GM12891 (cell line): ENCODE results near the gene DNAH10.

ENCODE experiments used
- PAX5 ChIP-seq: IDR thresholded peaks from 2 replicates; pipeline ENCODE4 v1.6.1; 2011; ENCODE audit warnings: low read length, moderate library complexity, mild to moderate bottlenecking; ENCODE audit not compliant: insufficient read depth, severe bottlenecking
- POLR2A ChIP-seq: IDR thresholded peaks from 2 replicates; pipeline ENCODE4 v1.6.1; 2011; ENCODE audit warnings: low read depth, low read length, control low read depth
- POLR2AphosphoS5 ChIP-seq: IDR thresholded peaks from 2 replicates; pipeline ENCODE4 v1.6.1; 2011; ENCODE audit warnings: low read depth, low read length, control low read depth
- POU2F2 ChIP-seq: IDR thresholded peaks from 2 replicates; pipeline ENCODE4 v1.6.1; 2011; ENCODE audit warnings: low read depth, mild to moderate bottlenecking, control low read depth, low read length, moderate library complexity
- SPI1 ChIP-seq: IDR thresholded peaks from 2 replicates; pipeline ENCODE4 v1.6.1; 2011; ENCODE audit warnings: low read depth, low read length, control low read depth
- TAF1 ChIP-seq: IDR thresholded peaks from 2 replicates; pipeline ENCODE4 v1.6.1; 2011; ENCODE audit warnings: low read depth, low read length, control low read depth

DNA sequence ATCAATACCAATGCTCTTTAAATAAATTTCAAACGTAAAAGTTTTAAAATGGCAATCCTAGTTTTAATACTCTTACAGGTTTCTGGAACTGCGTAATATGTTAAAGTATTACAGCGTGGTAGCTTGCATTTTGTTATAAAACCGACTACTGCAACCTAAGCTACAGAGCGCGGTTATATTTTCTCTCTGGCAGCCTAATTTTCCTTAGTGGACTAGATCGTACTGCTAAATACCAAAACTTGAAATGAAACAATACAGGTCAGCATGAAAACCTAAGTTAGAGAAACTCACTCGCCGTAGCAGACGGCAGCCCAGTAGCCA is 209.3 kb downstream of the DNAH10 start:
- TF ChIP-seq POLR2AphosphoS5 (no peak), POU2F2 (no peak), PAX5 (no peak), SPI1 (no peak), POLR2A (no peak), TAF1 (no peak)
